Activated CD8-positive, alpha-beta memory T cell treated with anti-CD3 and anti-CD28 coated beads, Interleukin-2, amount 10 ng/mL, durations not matched to agents 7 days and 5 days (primary cell): ENCODE measurements around the gene GDF7. TPM values are rescaled to one million over a fixed set of nuclear protein-coding genes. Genes with fewer than 3 reads are reported as not detected.
A peak's percentile ranks its signal among the peaks of the same experiment; 100 is the strongest.

Experiments used
- ATAC-seq: fragments of 150-1000 bp; cut with Tn5 transposase; one replicate; pipeline ENCODE4 v1.10.0; 2021; ENCODE audit warnings: moderate library complexity
- CTCF ChIA-PET: fragments of 350-600 bp; sonication (Branson Sonifier 250); formaldehyde crosslinking; loops from one replicate; lab custom pipeline; 2021; ENCODE audit warnings: antibody characterized with exemption; lab: Charles Lee
- DNase-seq: peaks from one replicate; pipeline ENCODE4 v3.0.0-alpha.2; 2020
- H3K27ac Mint-ChIP-seq: one replicate; pipeline ENCODE4 v1.8.0; 2021; ENCODE audit warnings: mild to moderate bottlenecking, mixed read lengths
- H3K27me3 Mint-ChIP-seq: one replicate; pipeline ENCODE4 v1.8.0; 2021; ENCODE audit warnings: mixed read lengths
- H3K36me3 Mint-ChIP-seq: one replicate; pipeline ENCODE4 v1.8.0; 2021; ENCODE audit warnings: mild to moderate bottlenecking, mixed read lengths
- H3K4me1 Mint-ChIP-seq: one replicate; pipeline ENCODE4 v1.8.0; 2021; ENCODE audit warnings: mixed read lengths
- H3K4me3 Mint-ChIP-seq: one replicate; pipeline ENCODE4 v1.8.0; 2021; ENCODE audit warnings: mild to moderate bottlenecking, moderate library complexity, mixed read lengths
- H3K9me3 Mint-ChIP-seq: one replicate; pipeline ENCODE4 v1.8.0; 2022; ENCODE audit warnings: low read depth, mixed read lengths
- total RNA-seq, 2 experiments: library from RNA; stranded (reverse); gene quantifications; one replicate each; pipeline ENCODE4 v1.2.3, GENCODE V29; 2021

Gene GDF7
- total RNA-seq, 2 experiments from 2014 or later = not detected

DNA sequence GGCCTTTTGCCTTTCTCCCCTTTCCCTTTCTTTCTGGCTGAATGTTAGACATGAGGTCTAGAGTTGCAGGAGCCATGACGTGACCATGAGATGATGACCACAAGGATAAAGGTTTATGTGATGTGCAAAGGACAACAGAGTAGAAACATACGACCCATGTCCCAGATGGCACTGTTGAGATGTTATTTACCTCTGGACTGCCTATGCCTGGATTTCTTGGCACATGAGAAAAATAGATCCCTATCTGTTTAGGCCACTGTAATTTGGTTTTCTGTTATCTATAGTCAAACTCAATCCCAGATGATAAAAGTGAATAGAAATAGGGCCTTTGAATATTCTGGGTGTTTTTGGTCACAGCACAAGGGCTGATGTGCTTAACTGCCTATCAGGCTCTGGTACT, 58.8 kb downstream of the GDF7 start:
- no peaks in the 10 kb centered on the region for H3K9me3 Mint-ChIP-seq
- no peaks in the 10 kb centered on the region for H3K4me1 Mint-ChIP-seq
- DNase-seq (no peak), ATAC-seq (no peak)
- H3K4me3 Mint-ChIP-seq = no peak overlapping the region
- no peaks in the 10 kb centered on the region for H3K27me3 Mint-ChIP-seq
- CTCF ChIA-PET = no interaction called here
- H3K27ac Mint-ChIP-seq = peak overlapping the region; percentile 16
- H3K36me3 Mint-ChIP-seq = peaks cover 27% of the 10 kb centered on the region

- no peak overlapping the region for H3K27ac Mint-ChIP-seq
- H3K9me3 Mint-ChIP-seq = no peaks in the 10 kb centered on the region
- H3K27me3 Mint-ChIP-seq = no peaks in the 10 kb centered on the region
- no peak for DNase-seq
- CTCF ChIA-PET = no interaction called here
- H3K4me1 Mint-ChIP-seq = no peaks in the 10 kb centered on the region
- H3K36me3 Mint-ChIP-seq = peaks cover 19% of the 10 kb centered on the region
- no peak overlapping the region for H3K4me3 Mint-ChIP-seq
- ATAC-seq = no peak
Measured at GRCh38 chr2:20726913-20727312, 60.0 kb downstream of the GDF7 start.

GRCh38 chr2:20728114-20728758, 61.3 kb downstream of the GDF7 start:
- no peak for ATAC-seq
- CTCF ChIA-PET = no interaction called here
- H3K4me3 Mint-ChIP-seq = no peak overlapping the region
- peaks cover 21% of the 10 kb centered on the region for H3K36me3 Mint-ChIP-seq
- H3K4me1 Mint-ChIP-seq = no peaks in the 10 kb centered on the region
- no peaks in the 10 kb centered on the region for H3K27me3 Mint-ChIP-seq
- H3K9me3 Mint-ChIP-seq = no peaks in the 10 kb centered on the region
- H3K27ac Mint-ChIP-seq = no peak overlapping the region
- no peak for DNase-seq

Other genes with a start within 250 kb of the GDF7 start
- gene RHOB, start 220.1 kb upstream of the GDF7 start, total RNA-seq = 10 to 100 TPM in 1 of 2 experiments, 1 to 10 TPM in 1; 9.1 to 36.4 TPM
- gene HS1BP3, start 16.0 kb upstream of the GDF7 start, total RNA-seq = 10 to 100 TPM; 12.8 to 12.9 TPM
- 10 to 100 TPM; 21.3 to 23.7 TPM for gene LDAH, start 156.0 kb downstream of the GDF7 start, total RNA-seq